NCI-H774 (cell line): ENCODE results near the gene FADS2.

Source experiments
- DNase-seq: peaks from one replicate; lab custom pipeline; 2025; lab: John Stamatoyannopoulos, UW

FADS2 gene

GRCh38 chr11:61887839-61888494 lies 59.9 kb downstream of the FADS2 start:
- DNase-seq, result no peak

DNA sequence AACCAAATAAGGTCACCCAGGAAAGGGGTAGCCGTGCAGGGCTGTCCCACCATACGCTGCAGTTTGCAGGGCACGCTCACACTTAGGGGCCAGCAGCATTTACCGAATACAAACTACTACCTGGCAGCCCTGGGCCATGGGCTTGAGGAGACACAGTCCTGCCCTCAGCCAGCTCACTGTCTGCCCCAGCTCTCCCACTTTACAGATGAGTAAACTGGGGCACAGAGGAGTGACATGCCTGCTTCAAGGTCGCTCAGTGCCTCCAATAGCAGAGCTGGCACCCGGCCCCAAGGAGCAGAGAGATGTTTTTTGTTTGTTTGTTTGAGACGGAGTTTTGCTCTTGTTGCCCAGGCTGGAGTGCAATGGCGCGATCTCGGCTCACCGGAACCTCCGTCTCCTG lies 60.5 kb downstream of the FADS2 start:
- DNase-seq, result no peak

GRCh38 chr11:61889831-61890230 lies 61.7 kb downstream of the FADS2 start:
- no peak for DNase-seq

DNA sequence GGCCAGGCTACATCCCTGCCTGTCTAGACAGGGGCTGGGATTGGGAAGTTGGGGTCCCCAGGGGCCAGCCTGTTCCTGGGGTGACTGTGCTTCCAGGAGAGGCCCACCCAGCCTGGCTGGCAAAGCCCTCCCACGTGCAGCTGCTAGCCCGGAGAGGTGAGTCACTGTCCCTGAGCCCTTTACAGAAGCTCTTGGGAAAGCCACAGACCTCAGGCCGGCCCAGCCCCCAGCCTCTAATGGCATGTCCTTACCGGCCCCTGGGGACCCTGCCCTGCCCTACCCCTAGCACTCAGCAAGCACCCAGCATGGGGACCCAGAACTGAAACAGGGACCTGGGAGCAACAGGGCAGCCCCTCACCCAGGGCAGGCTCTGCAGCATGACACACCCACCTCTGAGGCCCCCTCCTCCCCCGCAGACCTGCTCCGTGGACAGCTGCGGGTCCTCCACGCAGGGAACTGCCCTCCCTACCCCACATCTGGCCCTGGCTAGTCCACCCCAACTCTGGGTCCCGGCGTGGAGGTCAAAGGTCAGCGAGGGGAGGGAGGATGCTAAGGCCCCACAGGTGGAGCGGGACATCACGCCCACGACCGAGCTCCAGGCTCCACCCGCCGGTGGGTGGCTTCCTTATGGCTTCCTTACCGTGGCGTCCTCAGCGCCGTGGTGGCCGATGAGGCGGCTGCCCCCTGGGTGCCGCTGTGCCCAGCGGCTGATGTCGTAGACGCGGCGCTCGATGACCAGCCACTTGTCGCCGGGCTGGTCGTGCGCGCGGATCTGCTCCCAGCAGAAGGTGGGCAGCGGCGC lies 62.6 kb downstream of the FADS2 start:
- DNase-seq, result no peak

- peak; percentile 95 for DNase-seq
These were observed 63.4 kb downstream of the FADS2 start, which contains the start of gene FADS3 for GRCh38 chr11:61891331-61892084. Gene FADS3, minus strand, starts transcription at chr11:61891545. Its CDS starts 164 bp downstream, at chr11:61891381.

DNA sequence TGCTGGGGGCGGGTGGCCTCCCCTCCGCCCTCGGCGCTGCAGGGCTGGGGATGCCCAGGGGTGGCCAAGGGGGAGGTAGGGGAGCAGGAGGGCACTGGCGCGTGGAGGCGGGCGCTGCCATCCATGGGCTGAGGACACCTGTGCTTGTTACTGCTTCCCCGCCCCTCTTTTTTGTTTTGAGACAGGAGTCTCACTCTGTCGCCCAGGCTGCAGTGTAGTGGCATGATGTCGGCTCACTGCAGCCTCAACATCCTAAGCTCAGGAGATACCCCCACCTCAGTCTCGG lies 63.9 kb downstream of the FADS2 start:
- DNase-seq, result peak; percentile 68

DNA sequence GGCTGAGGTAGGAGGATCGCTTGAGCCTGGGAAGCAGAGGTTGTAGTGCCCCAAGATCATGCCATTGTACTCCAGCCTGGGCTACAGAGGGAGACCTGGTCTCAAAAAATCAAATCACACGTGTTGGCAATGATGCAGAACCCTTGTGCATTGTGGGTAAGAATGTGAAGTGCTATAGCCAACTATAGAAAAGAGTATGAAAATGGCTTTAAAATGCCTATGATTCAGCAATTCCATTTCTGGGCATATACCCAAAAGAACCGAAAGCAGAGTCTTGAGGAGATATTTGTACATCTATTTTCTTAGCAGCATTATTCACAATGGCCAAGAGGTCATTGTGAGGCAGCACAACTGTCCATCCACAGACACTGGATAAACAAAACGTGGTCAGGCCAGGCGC lies 65.9 kb downstream of the FADS2 start:
- no peak for DNase-seq

DNA sequence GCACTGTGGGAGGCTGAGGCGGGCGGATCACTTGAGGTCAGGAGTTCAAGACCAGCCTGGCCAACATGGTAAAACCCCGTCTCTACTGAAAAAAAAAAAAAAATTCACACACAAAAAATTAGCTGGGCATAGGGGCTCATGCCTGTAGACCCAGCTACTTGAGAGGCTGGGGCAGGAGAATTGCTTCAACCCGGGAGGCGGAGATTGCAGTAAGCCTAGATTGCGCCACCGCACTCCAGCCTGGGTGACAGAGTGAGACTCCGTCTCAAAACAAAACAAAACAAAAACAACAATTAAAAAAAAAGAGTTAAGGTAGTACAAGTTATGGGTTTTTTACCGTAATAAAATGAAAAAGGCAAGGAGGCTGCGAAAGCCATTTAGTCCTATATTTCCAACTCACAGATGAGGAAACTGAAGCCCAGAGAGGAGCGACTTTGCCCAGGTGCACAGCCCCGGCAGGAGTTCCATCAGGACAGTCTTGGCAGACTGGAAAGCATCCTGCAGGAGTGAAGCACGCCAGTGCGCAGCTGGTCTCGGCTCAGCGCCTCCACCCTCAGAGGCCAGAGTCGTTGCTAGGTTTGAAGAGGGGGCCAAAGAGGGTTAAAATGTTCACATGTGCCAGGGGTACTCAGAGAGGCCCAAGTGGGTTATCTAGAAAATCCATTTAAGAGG lies 67.1 kb downstream of the FADS2 start:
- no peak for DNase-seq

DNA sequence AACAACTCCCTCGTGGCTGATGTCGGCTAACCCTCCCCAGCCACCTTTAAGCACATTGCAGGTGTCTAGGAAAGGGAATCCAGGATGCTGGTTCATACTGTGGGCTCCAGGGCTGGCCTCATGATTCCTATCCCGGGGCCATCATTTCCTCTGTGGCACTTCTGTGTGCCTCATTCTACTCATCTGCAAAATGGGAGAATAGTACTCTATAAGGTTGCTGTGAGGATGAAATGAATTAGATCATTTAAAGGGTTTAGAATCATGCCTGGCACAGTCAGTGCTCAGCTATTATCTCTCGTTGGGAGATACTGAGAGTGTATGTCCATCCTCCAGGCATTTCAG lies 67.6 kb downstream of the FADS2 start:
- DNase-seq, result no peak

DNA sequence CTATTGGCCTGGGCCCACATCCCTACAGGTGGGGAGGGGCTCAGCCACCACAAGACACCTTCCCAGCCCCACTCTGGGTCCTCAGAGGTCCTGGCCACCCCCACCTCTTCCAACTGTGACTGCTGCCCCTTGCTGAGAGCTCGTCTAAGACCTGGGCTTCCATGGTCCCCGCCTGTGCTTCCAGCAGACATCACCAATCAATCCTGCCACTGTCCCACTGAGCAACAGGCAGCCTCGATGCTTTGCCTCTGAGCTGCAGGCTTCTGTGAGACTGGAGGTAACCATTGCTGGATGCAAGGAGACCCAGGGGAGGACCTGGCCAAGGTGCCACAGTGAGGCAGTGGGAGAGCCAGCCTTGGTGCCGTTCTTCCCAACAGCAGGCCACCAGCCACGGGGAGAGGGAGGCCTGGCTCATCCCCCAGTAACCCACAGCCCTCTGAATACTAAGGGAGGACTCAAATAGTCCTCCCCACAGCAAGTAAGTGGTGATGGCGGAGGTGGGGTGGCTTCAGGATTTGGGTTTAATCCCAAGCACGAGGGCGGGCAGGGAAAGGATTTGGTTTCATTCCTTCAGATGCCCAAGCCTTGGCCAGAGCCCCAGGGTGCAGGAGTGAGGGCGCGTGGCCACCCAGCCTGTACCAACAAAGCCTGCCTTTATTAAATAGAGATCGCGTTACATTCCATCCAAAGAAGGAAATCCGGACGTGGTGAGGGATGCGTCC lies 68.7 kb downstream of the FADS2 start:
- no peak for DNase-seq

- DNase-seq, result peak; percentile 16
These were observed 69.5 kb downstream of the FADS2 start for GRCh38 chr11:61897387-61898246.

GRCh38 chr11:61898247-61898582 lies 70.1 kb downstream of the FADS2 start:
- DNase-seq, result no peak

- peak; percentile 61 for DNase-seq
These were observed 71.2 kb downstream of the FADS2 start for GRCh38 chr11:61899146-61899841.

GRCh38 chr11:61900251-61900650 lies 72.2 kb downstream of the FADS2 start:
- DNase-seq, result no peak

GRCh38 chr11:61901397-61901796 lies 73.3 kb downstream of the FADS2 start:
- DNase-seq, result no peak

- no peak for DNase-seq
These were observed 74.2 kb downstream of the FADS2 start for GRCh38 chr11:61902313-61902712.

DNA sequence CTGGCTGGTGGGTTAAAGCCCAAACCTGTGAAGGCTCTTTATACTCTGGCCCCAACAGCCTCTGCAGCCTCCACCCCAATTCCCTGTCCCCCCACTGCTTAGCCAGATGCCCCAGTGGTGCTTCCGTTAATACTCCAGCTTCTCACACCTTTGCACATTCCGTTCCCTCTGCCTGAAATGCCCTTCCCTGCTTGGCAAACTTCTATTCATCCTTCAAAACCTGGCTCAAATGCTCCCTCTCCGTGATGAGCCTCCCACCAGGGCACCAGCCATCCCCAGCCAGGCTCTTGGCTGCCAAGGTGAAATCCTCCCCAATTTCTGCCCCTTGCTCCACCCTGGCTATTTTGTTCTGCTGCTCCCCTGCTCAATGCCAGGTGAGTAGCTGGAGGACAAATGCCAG lies 75.7 kb downstream of the FADS2 start:
- DNase-seq, result no peak

GRCh38 chr11:61904539-61905048 lies 76.5 kb downstream of the FADS2 start:
- DNase-seq, result no peak

DNA sequence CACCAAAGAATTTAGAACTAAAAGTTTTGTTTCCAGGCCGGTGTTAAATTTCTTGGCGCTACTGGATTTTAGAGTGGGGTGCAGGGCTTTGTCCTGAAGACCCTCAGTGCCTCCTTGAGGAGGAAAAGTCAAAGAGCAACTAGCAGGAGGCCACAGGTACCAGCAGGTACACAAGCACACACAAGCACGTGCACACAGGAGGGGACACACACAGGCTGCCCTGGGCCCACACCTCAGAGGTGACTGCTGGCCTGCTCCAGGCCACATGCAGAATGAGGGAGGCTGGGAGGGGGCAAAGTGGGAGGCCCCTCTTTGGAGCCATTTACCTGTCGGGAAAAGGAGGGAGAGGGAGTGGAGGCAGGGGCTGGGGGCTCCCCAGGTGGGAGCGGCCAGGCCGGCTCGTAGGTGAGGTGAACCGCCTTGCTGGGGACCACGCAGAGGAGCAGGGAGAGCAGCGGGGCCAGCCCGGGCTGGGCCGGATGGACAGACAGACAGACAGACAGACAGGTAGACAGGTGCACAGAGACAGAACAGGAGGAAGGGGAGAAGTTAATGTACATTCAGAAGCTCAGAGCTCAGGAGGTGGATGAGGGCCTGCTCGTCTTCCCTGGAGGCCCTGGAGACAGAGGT lies 77.1 kb downstream of the FADS2 start:
- no peak for DNase-seq
